GM20431 (cell line): ENCODE measurements around the gene LSS.
"Not testable (repeated sequence)": the region's sequence is repeated elsewhere in the genome, so short reads cannot be mapped to it uniquely, and the experiment has no call there.

Experiments used
- in situ Hi-C: fragments of 300-500 bp; cut with MseI, MboI; formaldehyde crosslinking; loops from one replicate; pipeline ENCODE4 v1.15.0; 2020; ENCODE audit warnings: low sequenced_read_pairs; ENCODE audit not compliant: unreplicated experiment

Gene LSS

DNA sequence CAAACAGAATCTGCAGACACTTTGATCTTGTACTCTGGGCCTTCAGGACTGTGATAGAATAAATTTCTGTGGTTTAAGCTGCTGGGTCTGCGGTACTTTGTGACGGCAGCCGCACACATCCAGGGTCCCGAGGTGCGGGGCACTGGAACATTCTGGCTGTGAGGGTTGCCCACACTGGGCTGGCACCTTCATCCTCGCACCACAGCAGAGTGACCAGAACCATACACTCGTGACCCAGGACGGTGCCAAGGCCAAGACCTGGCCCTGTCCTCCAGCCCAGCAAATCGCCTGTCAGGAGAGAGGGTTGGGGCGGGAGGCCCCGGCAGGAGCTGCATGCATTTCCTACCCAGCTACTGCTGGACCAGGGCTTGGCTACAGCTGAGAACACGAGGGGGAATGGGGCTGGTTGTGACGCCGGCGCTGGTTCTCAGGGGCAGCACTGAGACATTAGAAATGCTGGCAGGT lies 70.6 kb downstream of the LSS start:
- in situ Hi-C loops: no loop called here

DNA sequence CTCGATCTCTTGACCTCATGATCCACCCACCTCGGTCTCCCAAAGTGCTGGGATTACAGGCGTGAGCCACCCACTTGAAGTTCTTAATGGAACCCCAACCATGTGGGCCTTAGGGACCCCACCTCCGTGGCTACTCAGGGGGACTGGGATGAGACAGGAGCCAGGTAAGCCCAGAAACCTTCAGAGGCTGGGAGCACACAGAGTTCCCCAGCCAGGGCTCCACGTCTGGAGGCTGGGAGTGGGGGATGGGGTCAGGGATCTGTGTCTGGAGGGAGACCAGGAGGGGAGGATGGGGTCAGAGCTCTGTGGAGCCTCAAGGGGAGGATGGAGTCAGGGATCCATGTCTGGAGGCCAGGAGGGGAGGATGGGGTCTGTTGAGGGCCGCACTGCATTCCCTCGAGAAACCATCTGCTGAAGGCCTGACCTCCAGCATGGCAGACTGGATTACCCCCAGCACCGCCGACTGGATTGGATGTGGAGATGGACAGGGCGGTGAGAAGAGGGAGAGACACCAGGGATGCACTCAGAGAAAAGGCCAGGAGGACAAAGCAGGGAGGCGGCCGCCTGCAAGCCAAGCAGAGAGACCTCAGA lies 71.1 kb downstream of the LSS start:
- in situ Hi-C loops: no loop called here

DNA sequence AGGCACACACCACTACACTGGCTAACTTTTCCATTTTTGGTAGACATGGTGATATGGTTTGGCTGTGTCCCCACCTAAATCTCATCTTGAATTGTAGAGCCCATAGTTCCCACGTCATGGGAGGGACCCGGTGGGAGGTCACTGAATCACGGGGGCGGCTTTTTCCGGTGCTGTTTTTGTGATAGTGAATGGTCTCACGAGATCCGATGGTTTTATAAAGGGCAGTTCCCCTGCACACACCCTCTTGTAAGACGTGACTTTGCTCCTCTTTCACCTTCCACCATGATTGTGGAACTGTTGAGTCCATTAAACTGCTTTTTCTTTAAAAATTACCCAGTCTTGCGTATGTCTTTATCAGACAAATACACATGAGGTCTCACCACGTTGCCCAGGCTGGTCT lies 71.9 kb downstream of the LSS start:
- in situ Hi-C loops: no loop called here

DNA sequence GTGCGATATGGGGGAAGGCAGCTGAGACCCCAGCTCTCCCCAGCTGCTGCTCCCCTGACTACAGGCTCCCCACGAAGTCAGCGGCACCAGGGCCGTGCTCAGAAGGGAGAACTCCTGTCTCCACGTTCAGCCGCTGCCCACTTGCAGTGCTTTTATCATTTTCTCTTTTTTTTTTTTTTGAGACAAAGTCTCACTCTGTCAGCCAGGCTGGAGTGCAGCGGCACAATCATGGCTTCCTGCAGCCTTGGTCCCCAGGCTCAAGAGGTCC lies 72.3 kb downstream of the LSS start:
- in situ Hi-C loops: no loop called here

DNA sequence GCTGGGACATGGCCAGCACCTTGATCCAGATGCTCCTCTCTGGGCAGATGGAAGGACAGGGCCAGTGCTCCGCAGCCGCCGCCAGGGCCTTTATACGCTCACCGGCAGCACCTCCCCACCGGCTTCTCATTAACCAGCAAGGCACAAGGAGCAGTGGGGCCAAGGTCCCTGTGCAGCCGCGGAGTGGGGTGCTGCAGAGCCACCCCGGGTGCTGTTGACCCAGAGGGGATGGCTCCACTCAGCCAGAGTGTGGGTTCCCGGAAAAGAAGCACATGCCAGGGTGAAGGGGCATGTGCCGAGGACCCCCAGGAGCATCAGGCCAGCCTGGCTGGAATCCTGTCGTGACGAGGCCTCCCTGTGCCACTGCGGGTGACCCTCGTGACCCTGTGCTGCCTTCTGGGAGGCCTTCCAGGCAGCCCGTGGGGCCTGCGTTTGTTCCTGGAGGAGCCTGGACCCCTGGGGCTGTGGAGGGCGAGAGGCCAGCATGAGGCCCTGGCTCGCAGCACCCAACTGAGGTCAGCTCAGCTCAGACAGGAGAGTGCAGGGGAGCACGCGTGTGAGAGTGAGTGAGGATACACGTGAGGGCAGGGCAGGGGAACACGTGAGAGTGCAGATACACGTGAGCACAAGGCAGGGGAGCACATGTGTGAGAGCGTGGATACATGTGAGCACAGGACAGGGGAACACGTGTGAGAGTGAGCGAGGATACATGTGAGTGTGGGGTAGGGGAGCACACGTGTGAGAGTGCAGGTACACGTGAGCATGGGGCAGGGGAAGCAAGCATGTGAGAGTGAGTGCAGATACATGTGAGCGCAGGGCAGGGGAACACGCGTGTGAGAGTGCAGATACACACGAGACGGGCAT lies 72.8 kb downstream of the LSS start, which contains the start of gene FTCD:
Gene FTCD, minus strand, starts transcription at position 66 of the 864 bp plus-strand sequence. Its CDS starts 56 bp downstream, at position 10.
- in situ Hi-C loops: no loop called here

DNA sequence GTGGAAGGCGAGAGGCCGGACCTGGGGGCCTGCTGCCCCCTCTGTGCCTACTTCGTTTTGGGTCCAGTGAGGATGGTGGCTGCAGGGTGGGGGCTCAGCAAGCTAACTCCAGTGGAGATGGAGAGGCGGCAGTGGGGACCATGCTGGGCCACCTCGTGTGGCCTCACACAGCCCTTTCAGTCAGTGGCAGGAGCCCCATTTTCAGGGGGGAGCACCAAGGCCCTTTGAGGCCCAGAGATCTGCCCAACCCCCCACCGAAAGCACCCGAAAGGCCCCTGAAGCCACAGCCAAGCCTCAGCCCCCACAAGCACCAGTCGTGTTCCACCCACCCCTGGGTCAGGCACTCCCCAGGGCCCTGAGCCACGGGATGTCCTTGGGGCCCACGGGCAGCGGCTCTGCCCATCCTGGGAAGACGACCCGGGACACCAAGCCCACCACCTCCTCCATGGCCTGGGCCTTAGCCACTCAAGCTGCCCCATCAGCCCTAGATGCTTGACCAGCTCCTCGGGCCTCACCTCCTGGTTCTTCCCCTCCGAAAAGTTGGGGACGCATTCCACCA lies 73.5 kb downstream of the LSS start:
- in situ Hi-C loops: no loop called here

DNA sequence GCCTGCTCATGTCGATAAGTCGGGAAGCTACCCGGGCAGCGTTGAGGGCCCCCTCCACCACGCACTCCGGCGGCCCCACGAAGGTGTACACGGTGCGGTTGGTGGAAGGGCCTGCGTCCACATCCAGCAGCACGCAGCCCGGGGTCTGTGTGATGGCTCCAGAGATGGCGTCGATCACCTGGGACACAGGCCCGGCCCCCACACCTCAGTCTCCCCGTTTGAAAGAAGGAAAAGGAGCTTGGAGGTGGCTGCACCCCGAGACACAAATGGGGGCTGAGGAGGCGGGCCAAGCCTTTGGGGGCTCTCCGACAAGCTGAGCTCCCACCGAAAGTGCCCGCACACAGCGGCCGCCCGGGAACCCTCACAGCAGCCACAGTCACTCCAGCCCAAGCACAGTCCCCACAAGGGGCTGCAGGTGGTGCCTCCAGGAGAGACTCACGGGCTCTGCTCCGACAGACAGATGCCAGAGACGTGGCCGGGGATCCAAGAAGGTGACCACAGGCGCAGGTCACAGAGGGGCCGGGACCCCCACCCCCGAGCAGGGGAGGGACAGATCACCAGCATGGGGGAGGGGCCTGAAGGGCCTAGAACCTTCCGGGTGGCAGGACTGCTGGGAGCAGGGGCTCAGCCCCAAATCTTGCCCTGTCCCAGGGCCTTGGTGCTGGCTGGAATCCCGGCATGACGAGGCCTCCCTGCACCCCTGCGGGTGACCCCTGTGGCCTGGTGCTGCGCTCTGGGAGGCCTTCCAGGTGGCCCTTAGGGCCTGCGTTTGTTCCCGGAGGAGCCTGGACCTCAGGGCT lies 74.2 kb downstream of the LSS start:
- in situ Hi-C loops: no loop called here

DNA sequence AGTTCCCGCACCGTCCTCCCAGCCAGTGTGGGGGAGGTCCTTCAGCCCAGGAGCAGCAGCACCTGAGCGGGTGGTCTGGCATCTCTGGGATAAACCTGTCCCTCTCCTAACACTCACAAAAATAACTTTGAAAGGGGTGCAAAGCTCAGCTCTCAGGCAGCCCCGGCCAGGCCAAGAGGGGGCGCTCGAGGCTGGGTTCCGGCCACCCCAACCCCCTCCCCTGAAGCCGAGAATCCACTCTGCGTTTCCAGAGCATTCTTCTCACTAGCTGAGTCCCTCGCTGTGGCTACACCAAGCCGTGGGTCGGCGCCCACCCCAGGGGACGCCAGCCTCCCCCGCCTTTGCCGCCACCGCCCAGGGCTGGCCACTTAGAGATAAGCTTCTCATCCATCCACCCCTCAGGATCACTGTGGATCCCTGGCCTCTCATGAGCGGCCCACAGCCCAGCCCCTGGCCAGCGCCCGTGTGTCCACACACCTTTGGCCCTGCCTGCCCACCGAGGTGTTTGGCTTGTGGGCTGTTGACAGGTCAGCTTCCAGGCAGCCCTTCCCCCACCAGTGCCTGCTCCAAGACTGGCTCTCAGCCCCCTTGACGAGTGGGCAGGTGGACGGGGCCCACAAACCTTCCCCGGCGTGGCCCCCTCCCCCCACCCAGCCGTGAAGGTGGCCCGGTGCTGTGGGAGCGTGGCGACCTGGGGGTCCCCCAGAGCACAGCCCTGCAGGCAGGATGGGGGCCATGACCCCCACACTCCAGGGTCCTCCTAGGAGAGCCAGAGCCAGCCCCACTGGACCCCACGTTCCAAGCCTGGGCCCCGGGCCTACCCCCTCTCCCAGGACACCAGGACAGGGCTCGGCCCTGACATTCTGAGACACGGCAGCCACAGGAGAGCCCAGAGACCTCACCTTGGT lies 75.1 kb downstream of the LSS start:
- in situ Hi-C loops: no loop called here

DNA sequence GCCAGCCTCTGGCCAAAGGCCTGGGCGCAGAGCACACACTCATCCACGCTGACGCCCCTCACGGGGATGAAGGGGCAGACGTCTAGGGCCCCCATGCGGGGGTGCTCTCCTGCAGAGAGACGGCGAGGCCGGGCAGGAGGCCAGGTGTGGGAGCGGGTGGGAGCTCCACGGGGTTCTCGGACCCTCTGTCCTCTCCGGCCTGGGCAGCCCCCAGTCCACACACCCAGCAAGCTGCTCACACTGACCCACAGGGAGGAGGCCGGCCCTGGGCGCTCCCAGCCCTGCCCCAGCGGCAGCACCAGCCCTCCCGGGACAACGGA lies 75.7 kb downstream of the LSS start:
- in situ Hi-C loops: no loop called here

DNA sequence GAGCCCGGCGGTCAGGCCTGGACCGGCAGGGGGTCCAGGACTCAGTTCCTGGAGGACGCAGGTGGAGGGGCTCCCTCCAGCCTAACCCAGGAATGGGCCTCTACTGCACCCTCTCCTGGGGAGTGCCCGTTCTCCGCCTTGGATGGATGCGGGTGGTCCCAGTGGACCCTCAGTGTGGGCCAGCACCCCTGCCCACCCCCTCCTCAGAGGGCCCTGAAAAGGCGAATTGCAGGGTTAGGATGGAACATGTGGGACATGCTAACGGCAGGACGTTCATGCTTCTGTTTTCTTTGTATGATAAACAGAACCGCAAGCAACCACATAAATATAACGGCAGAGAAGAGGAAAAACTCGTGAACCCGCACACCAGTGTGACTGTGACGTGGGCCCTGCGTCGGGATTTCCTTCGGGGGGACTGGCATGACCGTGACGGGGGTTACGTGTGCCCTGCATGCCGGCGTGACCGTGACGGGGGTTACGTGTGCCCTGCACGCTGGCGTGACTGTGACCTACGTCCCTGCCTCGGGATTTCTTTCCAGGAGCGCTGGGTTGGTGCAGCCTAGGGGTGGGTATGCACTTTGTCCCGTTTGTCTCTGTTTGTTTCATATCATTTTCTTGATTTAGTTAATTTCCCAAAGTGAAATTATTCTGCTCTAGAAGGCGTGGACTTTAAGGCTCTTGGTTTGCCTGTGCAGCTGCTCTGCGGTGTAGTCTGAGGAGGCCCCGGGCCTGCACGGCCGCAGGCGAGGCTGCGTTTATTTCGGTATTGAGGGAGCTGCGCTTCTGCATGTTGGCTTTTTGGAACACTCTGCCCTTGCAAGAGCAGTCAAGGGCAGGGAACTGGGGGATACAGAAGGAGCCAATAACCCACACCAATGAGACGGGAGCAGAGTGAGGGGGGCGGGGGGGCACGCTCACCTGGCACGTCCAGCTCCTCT lies 76.3 kb downstream of the LSS start:
- in situ Hi-C loops: no loop called here

DNA sequence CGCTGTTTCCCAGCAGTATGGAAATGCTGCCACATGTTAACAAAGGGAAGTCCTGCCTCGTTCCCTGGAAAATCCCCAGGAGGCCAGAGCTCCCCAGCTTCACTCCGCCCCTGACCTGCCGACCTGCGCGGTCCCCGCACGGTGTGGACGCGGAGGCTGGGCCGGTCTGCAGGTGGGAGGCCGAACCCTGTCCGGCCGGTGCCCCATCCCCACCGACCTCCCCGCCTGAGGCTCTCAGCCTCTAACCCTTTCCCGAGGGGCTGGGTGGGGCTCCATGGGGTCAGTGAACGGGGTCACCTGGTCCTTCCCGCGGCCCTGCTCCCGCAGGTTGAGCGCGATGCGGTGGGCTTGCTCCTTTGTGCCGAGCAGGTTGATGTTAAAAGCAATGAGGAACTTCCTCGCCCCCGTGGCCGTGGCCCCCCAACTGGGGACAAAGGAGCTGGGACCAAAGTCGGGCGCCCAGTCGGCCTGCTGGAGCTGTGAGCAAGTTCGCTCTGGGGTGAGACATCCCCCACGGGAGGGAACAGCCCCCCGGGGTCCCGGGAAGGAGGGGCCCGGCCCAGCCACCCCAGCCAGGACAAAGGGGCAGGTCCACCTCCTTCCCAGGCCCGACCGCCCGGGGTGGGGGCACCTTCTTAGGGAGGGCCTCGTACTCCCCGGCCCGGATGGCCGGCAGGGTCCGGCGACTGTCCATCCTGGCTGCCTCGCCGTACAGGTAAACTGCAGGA lies 77.1 kb downstream of the LSS start:
- in situ Hi-C loops: no loop called here

DNA sequence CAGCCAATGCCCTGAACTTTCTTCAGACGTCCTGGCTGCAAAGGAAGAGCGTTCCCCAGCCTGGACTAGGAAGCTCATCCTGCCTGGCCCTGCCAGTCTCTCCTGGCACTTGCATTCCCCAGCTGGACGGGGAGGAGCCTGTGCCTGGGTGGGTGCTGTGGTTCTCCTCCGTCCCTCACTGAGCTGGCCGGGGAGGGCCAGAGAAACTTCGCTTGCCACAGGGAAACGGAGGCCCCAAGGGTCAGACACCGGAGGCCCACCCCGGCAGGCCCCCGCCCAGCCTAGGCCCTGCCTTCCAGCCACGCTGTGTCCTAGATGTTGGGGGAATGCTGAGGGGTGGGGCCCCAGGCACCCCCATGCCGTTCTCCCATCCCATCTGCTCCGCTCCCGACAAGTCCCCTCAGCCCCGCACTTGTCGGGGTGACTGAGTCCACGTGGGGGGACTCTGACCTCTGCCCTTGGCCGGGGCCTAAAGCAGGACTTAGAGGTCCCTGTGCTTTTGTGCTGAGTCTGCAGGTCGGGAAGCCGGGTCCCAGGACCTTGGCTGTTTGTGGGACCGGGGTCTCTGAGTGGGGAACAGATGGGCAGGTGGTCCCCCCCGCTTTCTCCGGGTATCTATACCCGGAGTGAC lies 78.0 kb downstream of the LSS start:
- in situ Hi-C loops: no loop called here

DNA sequence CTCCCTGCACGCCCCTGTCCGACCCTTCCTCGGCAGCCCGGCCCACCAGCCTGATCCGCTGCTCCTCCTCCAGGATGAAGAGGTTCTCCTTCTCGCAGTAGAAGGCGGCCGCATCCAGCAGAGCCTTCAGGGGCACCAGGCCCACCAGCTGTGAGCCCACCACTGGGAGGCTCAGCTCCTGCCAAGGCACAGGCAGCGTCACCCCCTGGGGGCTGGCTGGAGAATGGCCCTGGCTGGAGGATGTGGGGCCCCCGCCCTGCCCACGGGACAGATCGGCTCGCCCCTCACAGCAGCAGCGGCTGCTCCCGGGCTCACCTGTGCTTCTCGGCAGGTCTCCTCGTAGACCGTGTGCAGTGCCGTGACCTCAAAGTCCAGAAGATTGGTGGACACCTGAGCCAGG lies 78.5 kb downstream of the LSS start:
- in situ Hi-C loops: no loop called here

DNA sequence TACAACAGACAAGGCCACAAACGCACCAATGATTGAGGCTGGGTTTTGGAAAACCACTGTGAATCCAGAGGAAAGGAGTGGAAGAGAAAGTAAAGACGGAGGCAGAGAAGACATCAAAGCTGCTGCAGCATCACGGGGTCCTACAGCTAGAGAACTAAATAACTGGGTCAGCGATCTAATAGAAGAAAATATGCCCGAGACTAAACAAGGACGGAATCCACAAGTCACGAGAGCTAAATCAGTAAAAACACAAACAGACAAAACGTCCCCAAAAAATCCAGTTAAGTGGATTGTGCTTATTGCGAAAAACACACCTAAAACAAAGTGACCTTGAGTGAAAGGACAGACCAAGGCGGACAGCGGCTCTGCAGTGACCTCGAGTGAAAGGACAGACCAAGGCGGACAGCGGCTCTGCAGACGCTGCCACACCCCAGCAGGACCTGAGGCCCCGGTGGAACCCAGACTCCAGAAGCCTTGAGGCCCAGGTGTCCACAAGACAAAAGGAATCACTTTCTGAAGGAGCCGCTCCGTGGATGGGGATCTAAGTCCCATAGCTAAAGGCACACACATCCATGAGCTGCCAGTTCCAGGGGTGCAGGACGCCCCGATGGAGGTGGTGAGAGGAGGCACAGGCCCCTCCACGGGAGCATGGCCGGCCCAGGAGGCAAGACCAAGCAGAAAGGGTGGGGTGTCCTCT lies 79.2 kb downstream of the LSS start:
- in situ Hi-C loops: no loop called here

DNA sequence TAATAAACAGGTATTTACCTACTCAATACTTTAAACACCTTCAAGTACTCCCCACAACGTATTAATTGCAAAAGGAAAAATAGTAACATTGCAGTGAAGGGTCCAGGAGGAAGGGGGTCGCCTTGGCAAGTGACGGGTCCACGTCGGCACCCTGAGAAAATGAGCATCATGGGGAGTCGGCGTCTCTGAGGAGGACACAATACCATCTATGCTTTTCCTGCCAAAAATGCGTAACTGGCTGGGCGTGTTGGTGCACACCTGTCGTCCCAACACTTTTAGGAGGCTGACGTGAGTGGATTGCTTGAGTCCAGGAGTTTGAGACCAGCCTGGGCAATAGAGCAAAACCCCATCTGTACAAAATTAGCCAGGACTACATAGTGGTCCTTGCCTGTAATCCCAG lies 80.5 kb downstream of the LSS start:
- in situ Hi-C loops: no loop called here

DNA sequence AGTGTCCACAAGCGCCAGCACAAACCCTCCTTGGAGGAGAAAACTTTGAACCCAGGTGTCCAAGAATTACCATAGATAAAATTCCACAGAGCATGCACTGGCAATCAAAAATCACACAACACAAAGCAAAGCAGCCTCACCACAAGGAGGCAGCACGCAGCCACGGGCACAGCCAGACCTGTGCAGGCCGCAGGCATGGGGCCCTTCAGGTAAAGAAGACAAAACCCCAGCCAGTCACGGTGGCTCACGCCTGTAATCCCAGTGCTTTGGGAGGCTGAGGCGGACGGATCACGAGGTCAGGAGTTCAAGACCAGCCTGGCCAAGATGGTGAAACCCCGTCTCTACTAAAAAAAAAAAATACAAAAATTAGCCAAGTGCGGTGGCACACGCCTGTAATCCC lies 81.1 kb downstream of the LSS start:
- in situ Hi-C loops: not testable (repeated sequence)

DNA sequence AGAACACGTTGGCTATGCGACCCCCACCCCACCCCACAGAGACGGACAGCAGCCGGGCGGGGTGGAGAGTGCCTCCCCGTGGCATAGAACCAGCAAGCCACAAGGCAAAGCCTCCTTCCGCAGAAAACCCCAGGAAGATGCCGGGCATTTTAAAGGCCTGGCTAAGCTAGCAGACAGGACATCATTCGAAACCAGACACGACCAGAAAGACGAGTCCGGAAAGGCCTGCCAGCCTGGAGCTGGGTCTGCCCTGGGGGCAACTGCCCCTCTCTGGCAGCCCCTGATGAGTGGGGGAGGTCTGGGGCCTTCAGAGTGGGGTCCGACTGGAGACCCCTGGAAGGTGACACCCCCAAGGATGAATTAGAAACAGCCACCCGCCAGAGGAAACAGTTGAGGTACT lies 81.7 kb downstream of the LSS start:
- in situ Hi-C loops: no loop called here
